GM23248 (cell line): Measurements from ENCODE around the gene VDAC1. TPM values are rescaled to one million over a fixed set of nuclear protein-coding genes. Genes with fewer than 3 reads are reported as not detected.
A peak's percentile ranks its signal among the peaks of the same experiment; 100 is the strongest.

Experiments used
- DNase-seq: peaks from one replicate; pipeline ENCODE4 v3.0.0-alpha.2; 2015
- H2AFZ ChIP-seq: fragments of 200-600 bp; sonication (generic); 2 replicates; pipeline ENCODE4 v1.6.1; 2016; ENCODE audit warnings: antibody characterized with exemption
- H3F3A ChIP-seq: fragments of 200-600 bp; sonication (generic); 2 replicates; pipeline ENCODE4 v1.6.1; 2016; ENCODE audit warnings: mild to moderate bottlenecking, antibody characterized with exemption, mixed run types; ENCODE audit not compliant: insufficient read depth
- H3K27ac ChIP-seq: fragments of 200-600 bp; sonication (generic); 2 replicates; pipeline ENCODE4 v1.5.1; 2016; ENCODE audit warnings: mild to moderate bottlenecking
- H3K27me3 ChIP-seq: fragments of 200-600 bp; sonication (generic); replicated peaks from 2 replicates; pipeline ENCODE4 v1.6.1; 2016; ENCODE audit warnings: mild to moderate bottlenecking; ENCODE audit not compliant: insufficient read depth
- H3K36me3 ChIP-seq: fragments of 200-600 bp; sonication (generic); 2 replicates; pipeline ENCODE4 v1.6.1; 2016; ENCODE audit warnings: low read depth, mild to moderate bottlenecking
- H3K4me1 ChIP-seq: fragments of 200-600 bp; sonication (generic); 2 replicates; pipeline ENCODE4 v1.6.1; 2016; ENCODE audit warnings: mild to moderate bottlenecking; ENCODE audit not compliant: insufficient read depth
- H3K4me2 ChIP-seq: fragments of 200-600 bp; sonication (generic); one replicate; pipeline ENCODE4 v1.6.1; 2016; ENCODE audit warnings: mild to moderate bottlenecking; ENCODE audit not compliant: unreplicated experiment
- H3K4me3 ChIP-seq: fragments of 200-600 bp; sonication (generic); 2 replicates; pipeline ENCODE4 v1.5.1; 2016; ENCODE audit warnings: mild to moderate bottlenecking
- H3K79me2 ChIP-seq: fragments of 200-600 bp; sonication (generic); 2 replicates; pipeline ENCODE4 v1.6.1; 2016; ENCODE audit warnings: mild to moderate bottlenecking; ENCODE audit not compliant: insufficient read depth
- H3K9ac ChIP-seq: fragments of 200-600 bp; sonication (generic); 2 replicates; pipeline ENCODE4 v1.6.1; 2016; ENCODE audit warnings: mild to moderate bottlenecking
- H3K9me2 ChIP-seq: fragments of 200-600 bp; sonication (generic); 2 replicates; pipeline ENCODE4 v1.6.1; 2016; ENCODE audit warnings: mixed run types, mild to moderate bottlenecking, moderate library complexity; ENCODE audit not compliant: insufficient read depth
- H3K9me3 ChIP-seq: fragments of 200-600 bp; sonication (generic); one replicate; pipeline ENCODE4 v1.6.1; 2017; ENCODE audit warnings: low read depth
- H4K20me1 ChIP-seq: fragments of 200-600 bp; sonication (generic); 2 replicates; pipeline ENCODE4 v1.6.0; 2016; ENCODE audit not compliant: insufficient read depth
- EZH2 ChIP-seq: fragments of 200-600 bp; sonication (generic); IDR thresholded peaks from 2 replicates; pipeline ENCODE4 v1.6.1; 2018; ENCODE audit warnings: antibody characterized with exemption, mild to moderate bottlenecking; ENCODE audit not compliant: insufficient read depth, poor library complexity, severe bottlenecking
- EZH2phosphoT487 ChIP-seq: fragments of 200-600 bp; sonication (generic); IDR thresholded peaks from 2 replicates; pipeline ENCODE4 v1.6.1; 2018; ENCODE audit warnings: antibody characterized with exemption, moderate library complexity, mild to moderate bottlenecking, low read depth; ENCODE audit not compliant: insufficient read depth
- WGBS, 2 experiments: methylation state at CpG; one replicate each; pipeline ENCODE4 v1.1.6; 2015 to 2017; ENCODE audit warnings: low lambda C conversion rate in 2 of 2, low coverage in 1 of 2; ENCODE audit errors: missing lambda C conversion rate in 2 of 2; 5-methylcytosine and 5-hydroxymethylcytosine counted together
- in situ Hi-C: fragments of 300-500 bp; cut with MboI; formaldehyde crosslinking; loops from 2 replicates; pipeline ENCODE4 v1.15.0; 2020
- polyA plus RNA-seq: library from polyadenylated mRNA; unstranded; fragments of >200 nt; fragmentation: Nextera tagmentation; extraction: Ambion mirVana; gene quantifications from 2 replicates; pipeline ENCODE4 v1.2.1, GENCODE V29; 2016
- total RNA-seq: library from RNA; depleted of rRNA; stranded (reverse); fragments of >200 nt; shearing (Covaris generic); gene quantifications from 2 replicates; pipeline ENCODE4 v1.2.3, GENCODE V29; 2014

The VDAC1 gene
- total and polyA plus RNA-seq, 2 experiments from 2014 or later, result 318 to 329 TPM

- H3K36me3 ChIP-seq, result 0 out of 2 replicates have a peak, but pooled peaks cover 4% of the 10 kb centered on the region
- in situ Hi-C loops, result no loop called here
- WGBS, 2 experiments, result 1% methylated on average over 53 to 63 of the region's 90 CpGs
Measured at GRCh38 chr5:134003817-134004625, 754 bp downstream of the VDAC1 start.

GRCh38 chr5:134003064-134003816 lies 1.5 kb downstream of the VDAC1 start:
- peaks cover 15% of the 10 kb centered on the region for H3F3A ChIP-seq

More at GRCh38 chr5:134003817-134004625, 754 bp downstream of the VDAC1 start:
- Histone ChIP-seq H3K79me2 (peaks cover 60% of the 10 kb centered on the region), H4K20me1 (no peaks in the 10 kb centered on the region), H3K27ac (peak overlapping the region; percentile 96), H3K4me1 (peaks cover 16% of the 10 kb centered on the region), H3K9me2 (no peaks in the 10 kb centered on the region), H3F3A (peaks cover 17% of the 10 kb centered on the region), H3K27me3 (no peaks in the 10 kb centered on the region), H3K4me2 (peak overlapping the region; percentile 96), H2AFZ (no peak overlapping the region; the same call in 1 of the 2 replicates), H3K4me3 (peak overlapping the region; percentile 91), H3K9me3 (no peaks in the 10 kb centered on the region), H3K9ac (peak overlapping the region; percentile 97)
- DNase-seq, result peak; percentile 85
- TF ChIP-seq EZH2phosphoT487 (no peak), EZH2 (no peak)

DNA sequence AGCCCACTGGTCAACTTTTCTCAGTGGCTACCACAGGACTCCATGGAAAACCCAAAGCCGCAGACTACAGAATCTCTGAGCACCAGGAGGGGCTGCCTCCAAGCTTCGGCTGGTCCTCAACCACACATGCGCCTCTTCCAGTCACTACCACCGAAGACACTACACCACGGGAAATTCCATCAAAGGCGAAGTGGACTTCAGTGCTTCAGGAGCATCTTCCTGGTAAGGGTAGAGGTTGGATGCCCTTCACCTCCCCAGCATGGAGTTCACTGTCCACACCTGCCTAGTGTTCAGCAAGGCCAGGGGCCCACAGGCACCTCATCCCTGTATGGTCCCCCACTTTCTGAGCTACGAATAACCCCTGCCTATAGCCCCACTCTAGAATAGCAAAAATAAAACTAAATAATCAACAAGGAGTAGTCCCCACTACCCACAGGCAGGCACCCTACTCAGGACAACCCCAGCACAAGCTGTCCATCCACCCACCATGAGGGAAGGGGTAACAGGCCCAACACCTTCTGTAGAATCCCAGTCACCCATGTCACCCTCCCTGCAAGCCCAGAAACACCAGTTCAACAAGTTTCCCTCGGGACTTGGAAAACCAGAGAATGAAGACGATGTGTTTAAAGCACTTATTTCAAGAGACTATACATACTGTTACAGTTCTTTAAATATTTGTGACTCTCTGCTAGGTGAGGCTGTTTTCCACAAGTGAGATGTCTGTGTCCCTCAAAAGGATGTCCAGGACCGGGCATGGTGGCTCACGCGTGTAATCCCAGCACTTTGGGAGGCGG lies 2.6 kb downstream of the VDAC1 start:
- Histone ChIP-seq H3K27ac (0 out of 2 replicates have a peak overlapping the region, but pooled peaks have one; percentile 96), H4K20me1 (peaks cover 6% of the 10 kb centered on the region; the same call in 1 of the 2 replicates), H2AFZ (no peak overlapping the region), H3K4me2 (peak overlapping the region; percentile 96), H3F3A (peaks cover 14% of the 10 kb centered on the region), H3K79me2 (peaks cover 78% of the 10 kb centered on the region), H3K27me3 (no peaks in the 10 kb centered on the region), H3K4me3 (peak overlapping the region; percentile 91), H3K9me3 (no peaks in the 10 kb centered on the region), H3K4me1 (peaks cover 17% of the 10 kb centered on the region), H3K9me2 (no peaks in the 10 kb centered on the region), H3K9ac (peak overlapping the region; percentile 97), H3K36me3 (0 out of 2 replicates have a peak, but pooled peaks cover 4% of the 10 kb centered on the region)
- in situ Hi-C loops, result no loop called here
- WGBS, 2 experiments, result 80% methylated on average over 13 of the region's 13 CpGs
- no peak for DNase-seq
- no peak for TF ChIP-seq EZH2phosphoT487
- no peak for TF ChIP-seq EZH2

More at GRCh38 chr5:134003064-134003816, 1.5 kb downstream of the VDAC1 start:
- Histone ChIP-seq H2AFZ (no peak overlapping the region), H3K79me2 (peaks cover 67% of the 10 kb centered on the region), H3K27me3 (no peaks in the 10 kb centered on the region), H3K9me2 (no peaks in the 10 kb centered on the region), H3K36me3 (0 out of 2 replicates have a peak, but pooled peaks cover 4% of the 10 kb centered on the region), H3K27ac (peak overlapping the region; percentile 96), H3K4me3 (peak overlapping the region; percentile 91), H3K4me1 (peaks cover 16% of the 10 kb centered on the region), H3K9ac (peak overlapping the region; percentile 97), H4K20me1 (no peaks in the 10 kb centered on the region), H3K4me2 (peak overlapping the region; percentile 96), H3K9me3 (no peaks in the 10 kb centered on the region)
- 7 to 9% methylated on average over 11 of the region's 11 CpGs for WGBS, 2 experiments
- in situ Hi-C loops, result no loop called here
- TF ChIP-seq EZH2phosphoT487 (no peak), EZH2 (no peak)
- peak; percentile 44 for DNase-seq
